Left kidney (tissue), 2 donors: ENCODE data around the gene MTFR1L. TPM values are rescaled to one million over a fixed set of nuclear protein-coding genes. Genes with fewer than 3 reads are reported as not detected.
A peak's percentile ranks its signal among the peaks of the same experiment; 100 is the strongest.

Experiments
- DNase-seq: peaks from one replicate; pipeline ENCODE4 v3.0.0-alpha.2; 2013
- polyA plus RNA-seq: library from polyadenylated mRNA; unstranded; fragments of 120-200 nt; gene quantifications from one replicate; pipeline ENCODE4 v1.2.1, GENCODE V29; 2013; ENCODE audit not compliant: insufficient read length

Gene MTFR1L
- polyA plus RNA-seq, 1 donor: 98.5 TPM

- no peak for DNase-seq
Observed at GRCh38 chr1:25786887-25787759, 32.6 kb upstream of the MTFR1L start.

- no peak for DNase-seq
Observed at GRCh38 chr1:25787760-25788166, 32.0 kb upstream of the MTFR1L start.

DNA sequence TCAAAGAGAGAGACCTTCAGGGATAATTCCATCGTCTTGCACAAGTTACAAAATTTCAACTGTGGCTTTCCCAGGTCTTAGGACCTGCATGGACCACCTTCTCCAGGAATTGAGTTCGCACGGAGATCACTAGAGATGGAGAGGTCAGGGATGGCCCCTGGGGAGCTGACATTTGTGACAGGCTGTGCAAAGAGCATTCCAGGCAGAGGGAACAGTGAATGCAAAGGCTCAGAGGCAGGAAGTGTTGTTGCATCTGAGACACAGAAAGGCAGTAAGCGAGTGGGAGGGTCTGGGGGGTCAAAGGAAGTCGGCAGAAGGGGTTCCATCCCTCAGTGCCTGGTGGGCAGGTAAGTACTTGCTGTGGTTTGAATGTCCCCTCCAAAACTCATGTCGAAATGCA, 29.3 kb upstream of the MTFR1L start:
- no peak for DNase-seq

DNA sequence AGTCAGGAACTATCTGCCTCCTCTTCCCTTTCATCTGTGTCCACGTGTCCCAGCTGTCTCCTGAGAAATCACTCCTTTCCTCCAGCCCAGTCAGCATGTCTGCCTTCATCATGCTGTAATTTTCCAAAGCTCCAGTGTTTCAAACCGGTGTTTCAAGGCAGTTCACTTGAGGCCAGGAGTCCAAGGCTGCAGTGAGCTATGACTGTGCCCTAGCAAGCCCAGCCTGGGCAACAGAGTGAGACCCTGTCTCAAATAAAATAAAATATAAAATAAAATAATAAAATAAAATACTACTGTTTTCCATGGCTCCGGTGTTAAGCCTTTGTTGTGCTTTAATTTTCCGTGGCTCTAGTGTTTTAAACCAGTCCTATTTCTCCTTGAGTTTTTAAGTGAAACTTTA, 27.6 kb upstream of the MTFR1L start:
- DNase-seq: no peak

GRCh38 chr1:25793585-25794170, 26.1 kb upstream of the MTFR1L start:
- DNase-seq: no peak

DNA sequence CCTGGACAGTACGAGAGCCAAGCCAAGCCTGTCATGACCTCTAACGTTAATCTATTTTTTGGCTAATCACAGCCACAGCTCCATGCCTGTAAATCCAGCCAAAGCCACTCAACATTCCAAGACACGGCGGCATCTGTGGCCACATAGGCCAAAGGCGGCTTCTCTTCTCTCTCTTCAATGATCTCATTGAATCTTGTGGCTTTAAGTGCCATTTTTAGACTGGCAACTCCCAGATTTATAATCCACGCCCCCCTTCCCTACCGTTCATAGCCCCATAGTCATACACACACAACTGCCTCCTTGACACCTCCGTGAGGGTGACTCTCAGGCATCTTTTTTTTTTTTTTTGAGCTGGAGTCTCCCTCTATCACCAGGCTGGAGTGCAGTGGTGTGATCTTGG, 25.4 kb upstream of the MTFR1L start:
- no peak for DNase-seq

- DNase-seq: no peak
Observed at GRCh38 chr1:25795211-25795610, 24.5 kb upstream of the MTFR1L start.

DNA sequence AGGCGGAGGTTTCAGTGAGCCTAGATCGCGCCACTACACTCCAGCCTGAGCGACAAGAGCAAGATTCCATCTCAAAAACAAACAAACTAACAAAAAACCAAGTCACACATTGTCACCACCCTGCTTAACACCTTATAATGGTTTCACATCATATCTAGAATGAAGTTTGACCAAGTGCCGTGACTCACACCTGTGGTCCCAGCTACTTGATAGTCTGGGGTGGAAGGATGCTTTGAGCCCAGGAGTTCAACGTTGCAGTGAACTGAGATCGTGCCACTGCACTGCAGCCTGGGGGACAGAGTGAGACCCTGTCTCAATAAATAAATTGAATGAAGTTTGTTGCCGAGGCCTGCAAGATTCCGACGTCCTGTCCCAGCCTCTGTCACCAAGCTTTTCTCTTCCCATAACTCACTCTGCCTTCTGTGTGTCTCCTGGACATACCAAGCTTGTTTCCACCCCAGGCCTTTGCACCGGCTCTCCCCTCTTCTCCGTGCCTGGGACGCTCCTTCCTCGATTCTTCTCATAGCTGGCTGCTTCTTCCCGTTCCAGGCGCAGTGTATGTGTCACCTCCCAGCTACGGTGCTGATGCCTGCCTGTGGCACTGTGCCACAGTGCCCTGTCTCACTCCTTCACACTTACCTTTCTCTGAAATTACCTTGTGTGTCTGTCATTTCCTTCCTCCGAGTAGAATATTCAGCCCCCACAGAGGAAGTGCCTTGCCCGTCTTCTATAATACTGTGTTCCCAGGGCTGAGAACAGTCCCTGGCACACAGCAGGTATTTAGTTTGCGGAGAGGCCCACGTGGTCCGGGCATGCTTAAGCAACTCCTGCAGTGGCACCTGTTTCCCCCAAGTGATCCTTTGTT, 23.6 kb upstream of the MTFR1L start:
- no peak for DNase-seq

GRCh38 chr1:25796811-25797458, 22.8 kb upstream of the MTFR1L start:
- DNase-seq: peak; percentile 77

DNA sequence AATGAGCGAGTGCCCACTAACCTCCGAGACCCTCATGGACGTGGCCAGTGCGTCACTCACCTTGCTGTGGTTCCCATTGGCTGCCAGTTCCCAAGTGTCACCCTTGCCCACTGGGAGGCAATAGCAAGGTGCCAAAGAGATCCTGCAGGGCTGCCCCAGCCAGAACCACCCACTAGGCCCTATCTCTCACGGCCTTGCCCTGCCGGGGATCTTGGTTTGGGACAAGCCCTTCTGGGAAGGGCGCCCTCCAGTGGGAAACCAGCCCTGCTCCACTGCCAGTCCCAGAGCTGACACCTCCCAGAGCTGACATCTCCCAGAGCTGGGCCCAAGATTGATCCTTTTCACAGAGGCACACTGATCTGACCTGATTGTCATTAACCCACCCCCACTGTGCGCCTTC, 21.8 kb upstream of the MTFR1L start:
- no peak for DNase-seq

DNA sequence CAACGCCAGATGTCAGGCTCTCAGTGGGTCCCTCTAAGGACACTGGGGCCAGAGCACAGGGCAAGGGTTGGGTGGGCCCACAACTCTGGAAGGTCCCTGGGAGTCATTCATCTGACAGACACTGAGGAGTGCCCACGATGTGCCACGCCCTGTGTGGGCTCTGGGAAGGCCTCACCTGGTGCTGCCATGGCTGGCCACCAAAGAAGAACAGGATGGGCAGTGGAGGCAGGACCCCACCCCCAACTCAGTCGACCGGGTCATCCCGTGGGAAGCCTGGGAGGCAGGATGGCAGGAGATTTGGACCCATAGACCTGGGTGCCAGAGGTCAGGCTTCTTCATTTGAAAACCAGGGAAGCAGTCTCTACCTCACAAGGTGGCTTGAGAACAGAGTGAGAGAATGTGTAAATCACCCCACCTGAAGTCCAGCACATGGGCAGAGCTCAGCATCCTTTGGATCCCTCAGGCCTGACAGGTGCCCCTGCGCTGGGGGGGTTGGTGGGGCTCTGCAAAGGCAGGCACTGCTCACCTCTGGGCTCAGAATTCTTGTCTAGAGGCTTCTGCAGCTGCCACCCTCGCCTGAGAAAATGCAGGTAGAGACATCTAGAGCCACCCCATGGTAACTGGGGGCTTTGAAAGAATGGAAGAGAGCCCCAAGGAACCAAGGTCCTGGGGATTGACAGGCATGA, 20.9 kb upstream of the MTFR1L start:
- DNase-seq: no peak

DNA sequence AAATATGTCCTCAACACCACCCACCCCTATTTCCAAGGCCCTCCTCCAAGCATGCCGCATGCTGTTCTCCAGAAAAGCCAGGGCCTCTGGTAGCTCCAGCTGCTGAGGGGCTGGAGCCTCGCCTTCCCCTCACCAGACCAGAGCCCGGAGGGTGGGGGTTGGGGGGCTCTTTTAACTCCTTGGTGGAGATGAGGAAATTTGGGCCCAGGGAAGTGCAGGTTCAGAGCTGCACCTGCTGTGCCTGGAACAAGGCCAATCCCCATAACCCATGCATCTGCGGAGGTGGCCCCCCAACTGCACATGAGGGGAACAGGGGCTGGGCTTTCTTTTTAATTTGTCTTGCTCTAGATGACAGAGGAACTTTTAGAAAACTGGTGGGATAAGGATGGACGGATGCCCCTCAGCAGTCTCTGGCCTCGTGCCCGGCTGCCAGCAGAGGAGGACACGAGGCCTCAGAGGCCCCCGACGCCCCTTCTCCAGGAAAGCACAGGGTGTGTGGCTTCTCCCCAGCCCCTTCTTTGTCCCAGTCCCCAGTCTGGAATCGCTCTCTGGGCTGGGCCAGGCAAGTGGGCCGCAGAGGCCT, 20.3 kb upstream of the MTFR1L start:
- no peak for DNase-seq

DNA sequence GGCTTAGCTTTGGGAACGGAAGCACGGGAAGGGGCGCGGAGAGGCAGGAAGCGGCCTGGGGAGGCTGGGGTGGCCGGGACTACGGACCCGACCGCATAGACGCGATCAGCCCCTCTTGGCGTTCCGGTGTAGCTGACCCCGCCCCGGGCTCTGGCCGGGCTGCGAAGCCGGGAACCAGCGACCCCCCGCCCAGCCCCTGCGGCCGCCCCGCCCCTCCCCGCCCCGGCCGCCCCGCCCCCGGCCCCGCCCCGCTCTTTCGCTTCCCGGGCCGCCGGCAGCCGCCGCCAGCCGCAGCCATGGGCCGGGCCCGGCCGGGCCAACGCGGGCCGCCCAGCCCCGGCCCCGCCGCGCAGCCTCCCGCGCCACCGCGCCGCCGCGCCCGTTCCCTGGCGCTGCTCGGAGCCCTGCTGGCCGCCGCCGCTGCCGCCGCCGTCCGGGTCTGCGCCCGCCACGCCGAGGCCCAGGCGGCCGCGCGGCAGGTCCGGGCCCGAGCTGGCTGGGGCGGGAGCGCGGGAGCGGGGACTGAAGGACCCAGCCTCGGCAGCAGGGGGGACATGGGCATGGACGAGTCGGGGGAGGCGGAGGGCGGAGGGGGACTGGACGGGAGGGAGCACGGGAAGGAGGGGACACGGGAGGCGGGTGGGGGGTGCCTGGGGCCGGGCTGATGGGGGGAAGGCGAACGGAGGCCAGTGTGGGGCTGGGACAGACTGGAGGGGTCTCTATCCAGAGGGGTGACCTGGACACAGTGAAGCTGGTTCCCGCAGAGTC, 19.6 kb upstream of the MTFR1L start, which contains the start of gene SELENON:
TSS of gene SELENON (plus strand) at position 259 of the 768 bp plus-strand sequence. CDS start at position 297, 38 bp downstream.
- DNase-seq: peak; percentile 46

DNA sequence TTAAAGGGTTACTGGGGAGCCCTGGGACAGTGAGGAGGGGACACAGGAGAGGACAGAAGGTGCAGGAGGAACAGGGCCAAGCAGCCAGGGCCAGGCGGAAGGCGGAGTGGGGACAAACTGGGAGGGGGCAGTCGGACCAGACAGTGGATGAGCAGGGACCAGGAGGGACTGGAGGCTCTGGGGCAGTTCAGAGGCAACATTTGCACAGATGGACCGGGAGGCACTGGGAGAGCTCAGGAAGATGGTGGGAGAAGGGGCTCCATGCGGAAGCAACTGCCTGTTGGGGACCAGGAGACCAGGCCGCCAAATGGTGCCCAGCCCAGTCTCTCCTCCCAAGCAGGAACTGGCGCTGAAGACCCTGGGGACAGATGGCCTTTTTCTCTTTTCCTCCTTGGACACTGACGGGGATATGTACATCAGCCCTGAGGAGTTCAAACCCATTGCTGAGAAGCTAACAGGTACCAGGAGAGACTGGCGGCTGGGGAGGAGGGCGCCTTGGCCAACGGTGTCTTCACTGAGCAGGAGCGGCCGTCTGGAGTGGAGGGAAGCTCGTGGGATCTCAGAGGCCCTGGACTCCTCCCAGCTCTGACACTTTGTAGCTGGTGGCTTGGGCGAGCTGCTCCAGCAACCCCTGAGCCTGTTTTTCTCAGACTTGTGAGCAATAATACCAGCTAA, 18.9 kb upstream of the MTFR1L start:
- DNase-seq: no peak

DNA sequence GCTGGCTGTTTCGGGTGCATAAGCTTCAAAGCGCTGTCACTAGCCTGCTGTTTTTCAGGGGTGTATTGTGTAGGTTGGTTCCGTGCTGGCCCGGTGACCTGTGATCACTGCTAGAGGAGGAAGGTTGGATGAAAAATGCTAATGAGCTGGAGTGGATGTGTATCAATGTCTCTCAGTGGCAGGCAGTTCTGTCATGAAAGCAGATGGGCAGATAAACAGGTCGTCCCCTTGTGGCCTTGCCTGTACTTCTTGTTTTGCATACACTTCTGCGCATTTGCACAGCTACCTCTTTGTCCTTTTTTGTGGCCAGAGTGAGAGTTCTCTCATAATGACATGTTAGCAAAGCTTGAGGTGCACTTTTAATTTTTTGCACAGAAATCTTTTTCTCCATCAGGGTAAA, 16.8 kb upstream of the MTFR1L start:
- no peak for DNase-seq

DNA sequence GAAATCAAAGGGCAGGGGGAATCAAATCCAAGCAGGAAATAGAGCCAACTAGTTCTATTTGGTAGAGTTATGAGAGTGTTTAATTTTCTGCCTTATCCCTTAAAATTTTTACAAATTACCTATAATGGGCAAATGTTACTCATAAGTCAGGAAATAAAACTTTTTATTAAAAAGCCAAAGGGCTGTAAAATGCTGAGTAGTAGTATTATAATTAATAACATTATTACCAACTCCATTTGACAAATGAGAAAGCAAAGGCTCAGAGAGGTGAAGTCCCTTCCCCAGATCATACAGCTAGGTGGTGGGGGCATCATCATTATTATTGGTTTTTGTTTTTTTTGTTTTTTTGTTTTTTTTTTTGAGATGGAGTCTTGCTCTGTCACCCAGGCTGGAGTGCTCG, 16.4 kb upstream of the MTFR1L start:
- DNase-seq: no peak

DNA sequence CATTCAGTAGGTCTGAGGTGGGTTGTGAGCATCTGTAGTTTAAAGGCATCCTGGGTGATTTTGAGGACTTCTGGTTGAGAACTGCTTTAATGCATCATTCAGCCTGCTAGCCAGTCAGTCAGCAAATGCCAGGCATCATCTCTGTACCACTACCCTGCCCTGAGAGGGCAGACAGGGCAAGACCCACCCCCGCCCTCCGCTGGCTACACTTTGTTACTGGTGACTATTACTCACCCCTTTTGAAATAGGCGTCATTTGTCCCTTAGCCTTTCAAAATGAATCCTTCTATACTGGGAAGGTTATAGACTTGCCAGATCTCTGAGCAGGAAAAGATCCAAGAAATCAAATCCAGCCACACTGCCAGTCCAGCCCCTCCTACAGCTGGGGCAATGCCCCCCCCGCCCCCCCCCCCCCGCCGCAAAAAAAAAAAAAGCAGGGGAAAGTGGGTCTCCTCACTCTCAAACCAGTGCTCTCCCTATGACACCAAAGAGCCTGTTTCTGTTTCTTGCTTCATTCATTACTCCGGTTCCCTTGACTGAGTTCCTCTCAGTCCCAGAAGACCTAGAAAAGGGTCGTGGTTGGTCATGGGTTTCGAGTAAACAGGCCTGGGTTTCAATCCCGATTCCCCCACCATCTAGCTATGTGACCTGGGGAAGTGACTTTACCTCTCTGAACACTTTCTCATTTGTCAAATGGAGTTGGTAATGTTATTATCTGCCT, 15.3 kb upstream of the MTFR1L start:
- DNase-seq: no peak

DNA sequence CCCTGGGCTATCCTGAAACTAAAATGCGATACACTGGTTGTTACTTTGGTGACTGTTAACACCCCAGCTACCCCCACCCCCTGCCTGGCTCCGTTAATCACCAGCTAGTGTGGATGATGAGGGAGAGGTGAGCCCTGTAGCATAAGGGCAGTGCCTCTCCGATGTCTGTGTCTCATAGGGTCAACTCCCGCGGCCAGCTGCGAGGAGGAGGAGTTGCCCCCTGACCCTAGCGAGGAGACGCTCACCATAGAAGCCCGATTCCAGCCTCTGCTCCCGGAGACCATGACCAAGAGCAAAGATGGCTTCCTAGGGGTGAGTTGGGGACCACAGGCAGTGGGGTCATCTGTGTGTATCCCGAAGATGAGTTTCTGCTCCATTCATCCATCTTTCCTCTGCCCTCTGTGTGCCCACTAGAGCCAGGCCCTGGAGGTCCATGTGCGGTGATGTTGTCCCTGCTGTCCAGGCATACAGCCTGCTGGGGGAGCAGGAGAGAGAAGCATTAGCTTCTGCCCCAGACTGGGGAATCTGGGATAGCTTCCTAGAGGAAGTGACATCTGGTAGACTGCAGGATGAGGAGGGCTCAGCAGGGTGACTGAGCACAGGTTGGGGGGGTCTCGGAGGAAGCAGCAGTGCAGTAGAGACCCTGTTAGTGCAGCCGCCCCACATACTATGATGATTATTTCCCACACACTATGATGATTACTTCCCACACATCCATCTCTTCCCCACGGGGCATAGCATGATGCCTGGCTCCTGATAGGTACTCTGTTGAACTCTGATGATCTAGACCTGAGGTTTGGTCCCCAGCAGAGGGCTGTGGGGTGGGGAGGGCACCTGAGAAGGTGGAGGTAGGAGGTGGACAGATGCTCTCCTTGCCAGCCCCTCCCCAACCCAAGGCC, 14.5 kb upstream of the MTFR1L start:
- DNase-seq: no peak
